SH-SY5Y (cell line): ENCODE data around the gene CYS1.

ENCODE experiments used
- GATA2 ChIP-seq: IDR thresholded peaks from 2 replicates; pipeline ENCODE4 v1.6.1; 2011; ENCODE audit warnings: mild to moderate bottlenecking, low read depth, low read length
- GATA3 ChIP-seq: IDR thresholded peaks from 2 replicates; pipeline ENCODE4 v1.6.1; 2011; ENCODE audit warnings: low read depth, mild to moderate bottlenecking, low read length, moderate library complexity

DNA sequence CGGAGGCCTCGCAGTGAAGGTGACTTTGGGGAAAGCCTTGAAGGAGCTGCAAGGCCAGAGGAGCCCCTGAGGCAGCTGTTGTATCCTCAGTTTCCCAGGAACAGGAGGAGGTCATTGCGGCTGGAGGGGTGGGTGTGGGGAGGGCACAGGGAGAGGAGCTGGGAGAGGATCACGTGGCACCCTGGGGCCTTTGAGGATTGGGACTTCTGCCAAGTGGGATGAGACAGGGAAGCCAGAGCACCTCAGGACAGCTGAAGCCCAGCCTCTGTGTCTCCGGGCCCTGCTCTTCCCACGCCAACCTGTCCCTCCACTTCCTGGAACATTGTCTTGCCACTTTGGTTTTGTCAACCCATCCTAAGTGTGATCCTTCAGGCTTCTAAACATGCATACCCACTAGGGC is 23.0 kb upstream of the CYS1 start:
- TF ChIP-seq GATA2 (no peak), GATA3 (no peak)
